Activated CD8-positive, alpha-beta memory T cell treated with anti-CD3 and anti-CD28 coated beads for 36 hours (primary cell): ENCODE results near the gene MVB12B. TPM values are rescaled to one million over a fixed set of nuclear protein-coding genes. Genes with fewer than 3 reads are reported as not detected.

Source experiments
- CTCF ChIA-PET: fragments of 350-600 bp; sonication (Branson Sonifier 250); formaldehyde crosslinking; loops from one replicate; lab custom pipeline; 2021; ENCODE audit warnings: antibody characterized with exemption; lab: Charles Lee
- POLR2A ChIA-PET: fragments of 350-600 bp; sonication (Branson Sonifier 250); formaldehyde crosslinking; loops from one replicate; lab custom pipeline; 2021; ENCODE audit warnings: antibody characterized with exemption; lab: Charles Lee
- total RNA-seq, 2 experiments: library from RNA; stranded (reverse); gene quantifications; one replicate each; pipeline ENCODE4 v1.2.3, GENCODE V29; 2021

MVB12B gene
- total RNA-seq, 2 experiments from 2014 or later: 7.5 to 7.8 TPM

DNA sequence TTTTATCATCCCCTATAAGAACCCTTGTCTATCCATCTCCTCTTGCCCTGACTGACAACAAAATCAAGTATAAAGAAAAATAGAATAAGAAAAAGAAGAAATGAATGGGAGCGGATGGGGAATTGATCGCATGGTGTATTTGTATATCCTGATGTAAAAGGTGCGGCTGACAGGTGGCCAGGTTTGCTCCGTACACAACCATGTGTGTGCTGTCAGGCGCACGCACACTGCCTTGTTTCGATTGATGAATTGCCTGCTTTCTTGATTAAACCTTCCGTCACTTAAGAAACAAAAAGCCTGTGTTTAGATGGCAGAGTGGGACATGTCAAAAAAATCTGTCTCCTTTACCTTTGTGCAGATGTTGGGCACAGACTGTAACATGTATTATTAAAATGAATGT is 102.6 kb downstream of the MVB12B start:
- ChIA-PET POLR2A (no interaction called here), CTCF (no interaction called here)

DNA sequence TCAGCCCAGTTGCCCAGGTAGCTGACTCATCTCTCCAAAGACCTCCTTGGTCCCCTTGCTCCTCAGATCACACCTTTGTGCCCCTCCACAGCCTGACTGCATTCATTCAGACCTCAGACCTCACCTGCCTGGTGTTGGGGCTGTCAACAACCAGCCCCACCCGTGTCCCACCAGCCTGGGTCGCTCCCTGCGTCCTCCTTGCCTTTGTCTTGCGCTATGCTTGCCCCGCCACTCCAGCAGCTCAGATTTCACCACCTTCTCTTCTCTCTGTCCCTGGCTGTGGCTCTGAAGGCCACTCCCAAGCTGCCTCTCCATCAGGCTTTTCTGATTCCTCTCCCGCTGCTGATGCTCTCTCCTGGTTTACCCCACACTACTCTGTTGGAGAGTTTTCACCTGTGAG is 103.5 kb downstream of the MVB12B start:
- POLR2A ChIA-PET: interaction anchor here (0.5 kb wide), 1 partner anchor 1230 kb away, joined by 5 read pairs; the partner anchor contains the start of gene RABEPK
- CTCF ChIA-PET: interaction anchor here (0.8 kb wide), 1 partner anchor 916 kb away, joined by 3 read pairs; no protein-coding TSS in a partner anchor

DNA sequence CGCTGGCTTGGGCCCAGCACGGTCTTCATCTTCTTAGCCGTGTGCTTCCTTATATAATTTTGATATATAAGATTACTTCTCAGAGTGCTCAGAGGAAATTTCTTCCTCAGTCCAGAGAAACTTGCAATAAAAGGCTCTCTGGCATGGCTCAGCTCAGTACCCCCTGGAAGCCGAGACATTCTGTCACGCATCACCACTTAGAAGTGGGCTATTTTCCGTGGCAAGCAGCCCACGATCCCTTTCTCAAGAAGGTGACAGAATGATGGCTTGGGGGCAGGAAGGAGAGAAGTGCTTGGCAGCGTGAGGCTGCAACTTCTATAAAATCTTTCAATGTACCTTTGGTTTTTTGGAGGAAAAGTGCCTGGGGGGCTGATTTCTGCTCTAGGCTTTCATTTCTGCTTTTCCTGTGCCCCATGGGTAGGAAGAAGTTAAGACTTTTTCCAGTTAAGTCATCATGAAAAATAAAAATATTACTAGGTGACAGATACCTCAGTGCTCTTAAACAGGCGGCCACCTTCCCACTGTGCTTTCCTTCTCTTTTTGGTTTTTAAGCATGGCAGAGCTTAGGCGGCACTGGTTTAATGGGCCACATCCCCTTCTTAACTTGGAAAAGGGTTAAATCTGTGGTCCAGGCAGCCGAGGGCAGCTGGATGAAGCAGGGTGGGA is 104.6 kb downstream of the MVB12B start:
- ChIA-PET CTCF (no interaction called here), POLR2A (no interaction called here)

DNA sequence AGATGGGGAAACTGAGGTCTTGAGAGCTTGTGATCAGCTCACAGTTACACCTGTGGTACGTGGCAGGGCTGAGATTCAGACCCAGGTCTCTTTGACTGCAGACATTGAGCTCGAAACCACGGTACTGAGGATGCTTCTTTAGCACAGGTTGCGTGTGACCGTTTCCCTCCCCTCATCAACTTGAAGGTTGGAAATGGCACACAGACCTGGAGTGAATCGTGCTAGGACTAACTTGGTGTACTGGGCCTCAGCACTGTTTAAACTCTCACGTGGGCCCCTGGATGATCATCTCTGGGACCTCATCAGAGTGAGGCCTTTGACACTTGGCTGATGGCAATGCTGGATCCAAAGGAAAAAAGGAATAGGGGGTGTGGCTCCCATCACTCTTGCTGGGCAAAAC is 106.0 kb downstream of the MVB12B start:
- CTCF ChIA-PET: no interaction called here
- POLR2A ChIA-PET: no interaction called here

DNA sequence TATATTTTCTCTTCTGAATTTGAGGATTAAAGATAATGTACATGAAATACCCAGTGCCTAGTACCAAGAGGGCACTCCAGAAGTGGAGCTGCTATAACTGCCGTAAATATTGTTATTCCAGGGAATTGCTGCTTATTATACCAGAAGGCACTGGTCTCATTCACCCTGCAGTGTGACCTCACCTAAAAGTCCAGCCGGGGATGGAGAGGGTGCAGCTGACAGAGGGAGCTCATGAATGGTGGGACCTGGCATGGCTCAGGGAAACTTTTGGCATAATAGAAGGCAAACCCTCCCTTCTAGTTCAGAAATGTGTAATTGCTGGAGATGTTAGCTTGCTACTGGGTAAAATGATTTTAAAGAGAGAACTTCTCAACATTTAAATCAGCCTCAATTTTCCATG is 108.5 kb downstream of the MVB12B start:
- ChIA-PET POLR2A (no interaction called here), CTCF (interaction anchor here (0.7 to 1.2 kb wide), 3 partner anchors 28 to 123 kb away, joined by 3 read pairs; no protein-coding TSS in a partner anchor)

DNA sequence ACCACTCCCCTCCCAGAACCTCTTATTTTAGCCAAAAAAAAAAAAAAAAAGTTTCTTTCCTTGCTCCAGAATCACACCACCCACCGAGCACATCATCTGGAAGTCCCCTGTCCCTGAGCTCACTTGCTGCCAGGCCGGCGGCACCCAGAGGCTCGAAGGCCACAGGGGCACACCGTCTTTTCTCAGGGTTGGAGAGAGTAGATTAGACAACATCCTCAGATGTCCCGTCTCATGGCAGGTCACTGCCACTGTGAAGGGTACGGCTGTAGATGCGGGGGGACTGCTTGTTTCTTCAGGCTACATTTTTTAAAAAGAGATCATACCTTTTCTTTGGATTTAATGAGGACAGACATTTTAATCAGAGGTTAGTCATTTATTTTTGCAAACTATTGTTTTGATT is 109.0 kb downstream of the MVB12B start:
- POLR2A ChIA-PET: no interaction called here
- CTCF ChIA-PET: interaction anchor here (0.7 to 1.2 kb wide), 2 partner anchors 28 to 123 kb away, joined by 3 read pairs; no protein-coding TSS in a partner anchor

DNA sequence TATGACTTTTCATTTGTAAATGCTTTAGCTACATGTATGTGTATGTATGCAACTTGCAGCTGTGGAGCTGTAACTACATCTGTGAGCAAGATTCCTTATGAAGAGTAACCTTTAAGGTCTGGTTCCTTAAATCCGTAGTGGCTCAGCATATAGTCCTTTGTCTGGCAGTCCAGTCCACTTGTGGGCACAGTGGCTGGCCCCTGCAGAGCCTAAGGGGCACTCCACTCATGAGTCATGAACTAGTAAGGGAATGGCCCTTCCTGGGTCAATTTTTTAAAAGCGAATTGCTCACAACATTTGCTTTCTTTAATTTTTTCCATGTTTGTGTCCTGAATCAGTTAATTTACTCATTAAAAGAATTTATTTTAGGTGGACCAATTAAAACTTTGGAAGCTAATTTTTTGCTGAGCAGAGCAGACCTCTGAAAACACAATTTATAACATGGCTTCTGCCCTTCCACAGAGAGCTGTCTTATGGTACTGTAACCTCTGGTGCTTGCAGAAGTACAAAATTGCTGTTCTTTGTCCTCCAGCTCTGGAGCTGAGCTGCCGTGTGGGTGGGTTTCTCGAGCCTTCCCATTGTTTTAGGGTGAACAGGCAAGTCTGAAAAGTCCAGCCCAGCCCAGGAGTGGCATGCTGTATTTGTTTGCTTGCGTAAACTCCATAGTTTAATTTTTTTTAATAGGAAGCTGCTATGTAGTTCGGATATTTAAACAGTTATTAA is 110.1 kb downstream of the MVB12B start:
- ChIA-PET POLR2A (no interaction called here), CTCF (interaction anchor here (0.7 kb wide), 1 partner anchor 63 kb away, joined by 4 read pairs; no protein-coding TSS in a partner anchor)

DNA sequence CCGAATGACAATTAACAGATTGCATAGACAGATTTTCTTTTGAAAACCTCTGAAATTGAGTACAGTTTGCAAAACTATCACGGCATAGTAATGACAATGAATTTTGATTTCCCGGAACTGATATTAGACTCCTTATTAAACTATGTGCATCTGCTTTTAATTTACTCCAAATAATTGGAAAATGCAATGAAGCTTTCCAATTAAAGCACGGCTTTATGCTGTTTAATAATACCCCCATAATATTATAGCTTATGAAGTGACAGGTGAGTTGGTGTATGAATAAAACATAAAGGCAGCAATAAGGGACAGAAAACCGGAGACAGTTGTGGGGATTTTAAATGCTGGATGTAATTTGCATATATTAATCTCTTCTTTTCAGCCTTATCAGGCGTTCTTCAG is 110.6 kb downstream of the MVB12B start:
- CTCF ChIA-PET: no interaction called here
- POLR2A ChIA-PET: no interaction called here

DNA sequence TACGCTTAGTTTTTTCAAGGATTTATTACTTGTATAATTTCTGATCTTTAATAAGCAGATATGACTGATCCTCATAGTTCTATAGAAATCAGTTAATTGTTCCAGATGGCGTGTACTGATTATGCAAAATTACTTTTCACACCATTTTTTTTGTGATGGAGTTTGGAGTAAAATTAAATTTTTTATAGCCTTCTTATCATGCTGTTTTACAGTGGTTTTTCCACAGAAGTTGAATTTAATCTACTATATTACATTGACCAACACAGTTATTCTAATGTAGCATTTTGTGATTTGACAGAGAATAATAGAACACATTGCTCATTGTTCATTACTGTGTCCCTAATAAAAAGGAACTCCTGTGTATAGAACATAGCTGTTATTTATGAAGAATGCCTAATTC is 111.1 kb downstream of the MVB12B start:
- CTCF ChIA-PET: no interaction called here
- POLR2A ChIA-PET: no interaction called here

DNA sequence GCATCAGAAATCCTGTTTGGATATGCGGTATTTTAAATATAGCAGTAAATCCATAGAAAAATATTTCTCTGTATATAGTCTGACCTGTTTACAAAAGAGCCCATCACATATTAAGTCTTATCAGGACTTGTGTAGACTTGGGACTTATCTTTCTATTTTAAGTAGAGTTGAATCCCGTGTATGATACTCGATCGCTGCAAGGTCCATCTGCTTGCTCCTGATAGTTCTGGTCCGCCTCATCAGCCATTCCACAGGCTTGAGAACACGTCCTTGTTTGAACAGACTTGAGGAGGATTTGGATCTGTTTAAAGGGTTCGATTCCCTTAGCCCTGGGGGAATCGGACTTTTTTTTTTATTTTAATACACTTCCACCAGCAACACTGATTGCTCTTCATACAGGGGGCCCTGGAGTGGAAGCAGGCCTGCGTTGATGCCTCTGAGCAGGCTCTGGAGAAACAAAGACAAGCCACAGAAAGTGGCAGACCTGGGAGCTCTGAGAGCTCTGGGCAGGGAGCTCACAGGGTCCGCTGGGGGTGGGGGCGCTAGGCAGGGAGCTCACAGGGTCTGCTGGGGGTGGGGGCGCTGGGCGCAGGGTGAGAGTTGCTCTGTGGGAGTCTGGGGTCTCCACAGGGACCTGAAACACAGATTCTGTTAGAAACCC is 112.2 kb downstream of the MVB12B start:
- CTCF ChIA-PET: interaction anchor here (0.5 kb wide), 1 partner anchor 62 kb away, joined by 3 read pairs; no protein-coding TSS in a partner anchor
- POLR2A ChIA-PET: no interaction called here

DNA sequence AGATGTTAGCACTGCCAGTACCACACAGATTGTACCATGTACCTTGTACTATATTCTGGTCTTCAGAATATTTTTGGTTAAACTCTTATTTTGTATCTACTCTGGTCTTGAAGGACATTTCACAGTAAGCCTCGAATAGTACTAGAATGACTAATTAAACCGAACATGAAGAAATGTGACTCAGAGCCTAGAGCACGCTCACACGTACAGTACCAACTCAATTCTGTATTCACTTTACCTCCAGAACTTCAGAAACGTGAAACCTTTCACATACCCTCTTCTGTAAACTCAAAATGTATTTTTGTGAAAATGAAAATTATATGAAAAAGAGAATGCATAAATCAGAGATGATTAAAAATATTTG is 112.8 kb downstream of the MVB12B start:
- ChIA-PET POLR2A (no interaction called here), CTCF (interaction anchor here (0.5 kb wide), 1 partner anchor 61 kb away, joined by 3 read pairs; no protein-coding TSS in a partner anchor)

DNA sequence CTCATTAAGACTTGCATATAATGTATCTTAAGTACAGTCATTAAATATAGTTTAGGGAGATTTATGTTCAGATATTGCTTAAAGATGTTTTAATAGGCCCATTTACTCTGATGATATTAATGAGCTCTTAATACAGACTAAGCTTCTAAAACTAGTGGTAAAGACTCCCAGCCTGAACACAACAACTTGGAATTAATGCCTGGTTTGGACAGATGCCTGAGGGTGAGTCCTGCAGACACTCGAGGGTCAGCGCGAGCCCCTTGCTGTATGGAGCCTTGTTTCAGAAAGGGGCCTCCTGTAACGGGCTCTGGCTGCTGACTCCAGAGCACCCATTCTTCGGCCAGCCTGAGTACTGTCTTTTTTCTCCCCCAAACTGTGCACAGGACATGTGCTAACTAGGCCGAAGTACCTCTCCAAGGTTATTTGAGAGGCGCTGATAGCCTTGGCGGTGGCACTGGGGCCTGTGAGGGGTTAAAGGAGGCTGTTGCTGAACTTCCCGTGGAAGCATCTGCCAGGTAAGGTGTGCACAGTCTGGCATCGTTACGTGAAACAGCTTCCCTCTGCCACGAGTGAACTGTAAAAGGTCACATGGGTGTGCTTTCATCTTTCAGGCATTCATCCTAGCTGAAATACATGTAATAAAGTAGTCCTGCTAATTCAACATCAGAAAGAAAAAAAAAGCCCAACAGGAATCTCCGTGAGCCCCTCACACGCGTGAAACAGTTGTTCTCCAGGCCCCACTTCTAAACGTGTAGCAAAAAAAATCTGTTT is 113.4 kb downstream of the MVB12B start:
- ChIA-PET POLR2A (no interaction called here), CTCF (no interaction called here)

DNA sequence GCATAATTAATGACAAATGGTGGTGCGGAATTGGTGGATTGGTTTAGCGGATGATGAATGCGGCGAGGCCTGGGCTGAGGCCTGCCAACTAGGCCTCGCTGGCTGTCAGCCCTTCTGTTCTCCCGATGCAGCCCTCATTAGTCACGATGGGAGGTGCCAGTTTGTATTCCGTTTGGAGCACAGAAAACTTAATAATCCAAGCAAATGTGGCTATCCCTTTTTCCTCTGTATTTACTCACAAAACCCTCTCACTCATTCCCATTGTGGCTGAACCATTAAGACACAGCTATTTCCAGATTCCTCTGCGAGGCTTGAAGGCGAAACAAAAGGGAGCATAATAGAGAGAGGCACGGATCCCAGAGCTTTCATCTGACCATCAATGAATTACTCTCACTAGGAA is 114.3 kb downstream of the MVB12B start:
- POLR2A ChIA-PET: no interaction called here
- CTCF ChIA-PET: interaction anchor here (0.6 kb wide), 1 partner anchor 90 kb away, joined by 4 read pairs; no protein-coding TSS in a partner anchor

DNA sequence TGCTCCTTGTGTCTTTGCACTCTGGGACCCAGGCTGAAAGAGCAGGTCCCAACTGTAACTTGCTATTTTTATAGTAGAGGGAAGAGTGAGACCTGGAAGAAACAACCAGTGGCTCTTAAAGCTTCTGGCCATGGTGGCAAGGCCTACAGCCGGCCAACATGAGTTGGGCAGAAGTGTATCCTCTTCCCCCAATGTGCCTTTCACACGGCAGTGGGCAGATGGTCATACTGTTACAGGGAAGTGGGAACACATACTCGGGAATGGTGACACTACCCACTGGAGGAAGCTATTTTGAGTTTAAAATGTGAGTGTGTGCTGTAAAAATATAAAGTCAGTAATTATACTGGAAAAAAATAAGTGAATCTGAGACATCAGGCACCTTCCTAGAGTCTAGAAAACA is 116.0 kb downstream of the MVB12B start:
- POLR2A ChIA-PET: no interaction called here
- CTCF ChIA-PET: interaction anchor here (0.9 to 1.7 kb wide), 3 partner anchors 10 to 49 kb away, joined by 3 to 6 read pairs (median 4); no protein-coding TSS in a partner anchor

DNA sequence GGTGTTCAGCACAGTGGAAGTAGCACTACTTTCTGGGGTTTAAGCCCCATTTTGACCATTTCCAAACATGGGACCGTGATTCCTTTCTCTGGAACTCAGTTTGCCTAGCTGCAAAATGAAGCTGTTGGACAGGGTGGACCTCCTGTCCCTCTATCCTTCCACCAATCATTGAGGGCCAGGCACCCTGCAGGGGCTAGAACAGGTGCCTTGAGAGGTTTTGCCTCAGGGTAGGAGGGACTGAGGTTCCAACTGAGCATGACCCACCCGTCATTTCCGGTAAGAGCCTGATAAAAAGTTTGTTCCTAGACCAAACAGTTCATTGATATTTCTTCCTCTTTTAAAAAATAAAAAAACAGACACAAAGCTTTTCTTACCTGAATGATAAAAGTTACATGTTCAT is 116.5 kb downstream of the MVB12B start:
- ChIA-PET POLR2A (no interaction called here), CTCF (interaction anchor here (0.9 to 1.7 kb wide), 3 partner anchors 9 to 48 kb away, joined by 3 to 6 read pairs (median 4); no protein-coding TSS in a partner anchor)

DNA sequence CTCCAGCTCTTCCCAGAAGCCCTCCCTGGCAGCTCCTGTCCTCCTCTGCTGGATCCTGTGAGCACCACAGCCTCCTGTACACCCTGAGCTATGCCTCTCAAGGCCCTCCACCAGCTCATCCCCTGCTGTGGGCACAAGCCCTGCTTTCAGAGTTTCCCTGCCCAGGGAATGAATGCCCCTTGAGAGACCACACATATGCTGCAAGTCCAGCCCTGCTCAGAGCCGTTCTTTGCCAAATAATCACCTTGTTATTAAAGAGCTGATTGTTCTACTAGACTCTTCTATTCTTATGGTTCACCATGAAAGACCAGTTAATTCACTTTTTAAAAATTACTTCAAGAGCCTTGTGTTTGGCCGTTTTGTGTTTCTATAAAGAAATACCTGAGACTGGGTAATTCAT is 121.5 kb downstream of the MVB12B start:
- ChIA-PET CTCF (interaction anchor here (0.6 to 0.9 kb wide), 2 partner anchors 16 to 82 kb away, joined by 3 to 4 read pairs; no protein-coding TSS in a partner anchor), POLR2A (no interaction called here)

DNA sequence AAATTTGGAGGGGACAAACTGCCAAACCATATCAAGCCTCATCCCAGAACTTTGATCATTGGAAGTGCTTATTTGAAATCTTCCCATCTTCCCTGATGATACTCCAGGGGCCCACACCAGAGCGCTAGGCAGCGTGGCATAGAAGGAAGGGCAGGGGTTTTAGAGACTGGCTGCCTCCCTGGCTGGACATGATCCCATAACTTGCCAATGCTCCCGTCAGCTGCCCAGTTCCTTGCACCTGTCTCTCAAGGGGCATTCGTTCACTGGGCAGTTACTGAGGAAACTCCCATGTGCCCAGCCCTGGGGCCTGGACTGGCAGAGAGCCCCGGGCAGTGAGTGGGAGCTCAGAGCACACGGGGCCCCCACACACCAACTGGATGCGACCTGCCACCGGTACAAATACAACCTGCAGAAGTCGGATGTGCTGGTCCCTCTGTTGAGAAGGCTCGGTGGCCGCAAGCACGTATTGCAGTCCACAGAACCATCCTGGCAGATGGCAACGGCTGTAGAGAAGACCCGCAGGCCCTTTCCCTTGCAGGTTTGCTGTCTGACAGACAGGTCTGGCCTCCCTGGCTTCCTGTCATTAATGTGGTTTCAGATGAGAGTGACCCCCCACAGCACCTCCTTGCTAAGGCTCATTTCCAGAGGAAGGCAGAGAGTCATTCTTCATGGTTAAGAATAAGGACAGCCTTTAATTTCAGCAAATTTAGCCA is 122.4 kb downstream of the MVB12B start:
- POLR2A ChIA-PET: no interaction called here
- CTCF ChIA-PET: interaction anchor here (0.6 kb wide), 1 partner anchor 82 kb away, joined by 3 read pairs; no protein-coding TSS in a partner anchor
